Measurements from ENCODE around the gene TCTN3.
"Not testable (repeated sequence)": the region's sequence is repeated elsewhere in the genome, so short reads cannot be mapped to it uniquely, and the experiment has no call there.

Gene TCTN3

GRCh38 chr10:95693668-95694534 lies at the start of gene TCTN3:
TSS of gene TCTN3 (minus strand) at chr10:95693927. CDS start at chr10:95693899, 28 bp downstream.
- peak within 1 kb of the TSS; percentile 98 for H3K4me3 ChIP-seq (ENCODE audit: low read length)
- TF ChIP-seq CTCF (conservative IDR thresholded peaks at IDR 0.05; ENCODE audit: low read depth, low read length) = peak; percentile 98

GRCh38 chr10:95742962-95743535 lies 49.3 kb upstream of the TCTN3 start:
- no peak for TF ChIP-seq CTCF (conservative IDR thresholded peaks at IDR 0.05; ENCODE audit: low read depth, low read length)
- H3K4me3 ChIP-seq (ENCODE audit: low read length) = no peak overlapping the region
- DNase-seq (ENCODE audit: low read depth) = no peak

More at GRCh38 chr10:95693668-95694534, at the start of gene TCTN3:
- DNase-seq (ENCODE audit: low read depth) = peak; percentile 99

- DNase-seq (ENCODE audit: low read depth) = no peak
- TF ChIP-seq CTCF (conservative IDR thresholded peaks at IDR 0.05; ENCODE audit: low read depth, low read length) = no peak
- H3K4me3 ChIP-seq (ENCODE audit: low read length) = no peak overlapping the region
These were observed 48.8 kb upstream of the TCTN3 start for GRCh38 chr10:95742485-95742884.

GRCh38 chr10:95741807-95742467 lies 48.2 kb upstream of the TCTN3 start:
- no peak for DNase-seq (ENCODE audit: low read depth)
- no peak for TF ChIP-seq CTCF (conservative IDR thresholded peaks at IDR 0.05; ENCODE audit: low read depth, low read length)
- no peak overlapping the region for H3K4me3 ChIP-seq (ENCODE audit: low read length)

- TF ChIP-seq CTCF (conservative IDR thresholded peaks at IDR 0.05; ENCODE audit: low read depth, low read length) = no peak
- H3K4me3 ChIP-seq (ENCODE audit: low read length) = no peak overlapping the region
- no peak for DNase-seq (ENCODE audit: low read depth)
These were observed 45.3 kb upstream of the TCTN3 start for GRCh38 chr10:95739056-95739455.

GRCh38 chr10:95732907-95733306 lies 39.2 kb upstream of the TCTN3 start:
- not testable (repeated sequence) for DNase-seq (ENCODE audit: low read depth); H3K4me3 ChIP-seq (ENCODE audit: low read length)

- no peak for TF ChIP-seq CTCF (conservative IDR thresholded peaks at IDR 0.05; ENCODE audit: low read depth, low read length)
- no peak for DNase-seq (ENCODE audit: low read depth)
- H3K4me3 ChIP-seq (ENCODE audit: low read length) = no peak overlapping the region
These were observed 36.5 kb upstream of the TCTN3 start for GRCh38 chr10:95730233-95730632.

Measured in retinal pigment epithelial cell (primary cell).